ENCODE data around the gene AMDHD2. TPM values are rescaled to one million over a fixed set of nuclear protein-coding genes. Genes with fewer than 3 reads are reported as not detected.
A peak's percentile ranks its signal among the peaks of the same experiment; 100 is the strongest.

AMDHD2 gene
- total RNA-seq, 2 experiments from 2014 or later, result 51.8 to 59.7 TPM

- Histone ChIP-seq H3K79me2 (ENCODE audit: insufficient read depth, low read depth, low read length) (peaks cover 33% of the 10 kb centered on the region), H3K4me3 (ENCODE audit: low read depth, low read length, poor library complexity, severe bottlenecking) (no peak overlapping the region), H3K9me2 (ENCODE audit: insufficient read depth, low read length) (no peaks in the 10 kb centered on the region), H2AFZ (ENCODE audit: low read length) (no peak overlapping the region), H4K20me1 (ENCODE audit: insufficient read depth, low read length) (peaks cover 9% of the 10 kb centered on the region), H3K4me2 (ENCODE audit: low read length) (peak overlapping the region; percentile 92), H3K4me1 (ENCODE audit: insufficient read depth, low read length, poor library complexity, severe bottlenecking) (peaks cover 59% of the 10 kb centered on the region), H3K9me3 (ENCODE audit: low read length) (no peaks in the 10 kb centered on the region), H3K27ac (ENCODE audit: low read depth, low read length, poor library complexity, severe bottlenecking) (peak overlapping the region; percentile 80), H3K36me3 (ENCODE audit: insufficient read depth, low read length) (peaks cover 6% of the 10 kb centered on the region; the same call in 1 of the 2 replicates)
- TF ChIP-seq CTCF (conservative IDR thresholded peaks at IDR 0.05; ENCODE audit: low read length) (no peak), EZH2phosphoT487 (IDR thresholded peaks at IDR 0.05; ENCODE audit: borderline replicate concordance, low read depth, low read length) (no peak)
- intact Hi-C loops (cut with micrococcal nuclease; ENCODE audit: unreplicated experiment), result loop anchor here (2.0 to 5.0 kb wide), 2 partner anchors 21 to 170 kb away; partner anchors contain the start of gene ABCA3
- BruUV-seq (replicated peaks), result no TSS peak
- POLR2A ChIA-PET, result no interaction called here
- CTCF ChIA-PET (ENCODE audit: unreplicated experiment), result no interaction called here
- DNase-seq (ENCODE audit: low spot score), result no peak
These were observed 8.0 kb upstream of the AMDHD2 start for GRCh38 chr16:2511996-2512734.

GRCh38 chr16:2512735-2513404 lies 7.3 kb upstream of the AMDHD2 start:
- BruUV-seq (replicated peaks), result no TSS peak
- CTCF ChIA-PET (ENCODE audit: unreplicated experiment), result no interaction called here
- H2AFZ ChIP-seq (ENCODE audit: low read length), result peak overlapping the region; percentile 40; the same call in 1 of the 2 replicates
- peaks cover 6% of the 10 kb centered on the region; the same call in 1 of the 2 replicates for H3K36me3 ChIP-seq (ENCODE audit: insufficient read depth, low read length)
- peaks cover 52% of the 10 kb centered on the region for H3K4me1 ChIP-seq (ENCODE audit: insufficient read depth, low read length, poor library complexity, severe bottlenecking)
- H3K79me2 ChIP-seq (ENCODE audit: insufficient read depth, low read depth, low read length), result peaks cover 40% of the 10 kb centered on the region
- H4K20me1 ChIP-seq (ENCODE audit: insufficient read depth, low read length), result peaks cover 9% of the 10 kb centered on the region
- POLR2A ChIA-PET, result interaction anchor here (0.7 kb wide), 1 partner anchor 20 kb away, joined by 4 read pairs; no protein-coding TSS in a partner anchor
- peak overlapping the region; percentile 92 for H3K4me2 ChIP-seq (ENCODE audit: low read length)
- H3K9me3 ChIP-seq (ENCODE audit: low read length), result no peaks in the 10 kb centered on the region
- intact Hi-C loops (cut with micrococcal nuclease; ENCODE audit: unreplicated experiment), result loop anchor here (2.0 to 5.0 kb wide), 2 partner anchors 20 to 171 kb away; partner anchors contain the start of gene ABCA3
- peak overlapping the region; percentile 99 for H3K4me3 ChIP-seq (ENCODE audit: low read depth, low read length, poor library complexity, severe bottlenecking)
- peak overlapping the region; percentile 80 for H3K27ac ChIP-seq (ENCODE audit: low read depth, low read length, poor library complexity, severe bottlenecking)
- peak; percentile 65 for DNase-seq (ENCODE audit: low spot score)
- TF ChIP-seq EZH2phosphoT487 (IDR thresholded peaks at IDR 0.05; ENCODE audit: borderline replicate concordance, low read depth, low read length) (no peak), CTCF (conservative IDR thresholded peaks at IDR 0.05; ENCODE audit: low read length) (peak; percentile 70)
- H3K9me2 ChIP-seq (ENCODE audit: insufficient read depth, low read length), result no peaks in the 10 kb centered on the region
